A549 (cell line): ENCODE measurements around the gene RAB3GAP1. TPM values are rescaled to one million over a fixed set of nuclear protein-coding genes. Genes with fewer than 3 reads are reported as not detected.
A peak's percentile ranks its signal among the peaks of the same experiment; 100 is the strongest.

ENCODE experiments used
- ATAC-seq, 2 experiments: fragments of 200-7000 bp in 1 of 2; fragments of >200 bp in 1 of 2; cut with Nextera tagmentation in 1 of 2; cut with Tn5 transposase in 1 of 2; 3 replicates each; pipeline versions ENCODE4 v1.8.0 to v1.9.1; 2018 to 2020; ENCODE audit warnings: mild to moderate bottlenecking in 1 of 2, moderate library complexity in 1 of 2
- CTCF ChIA-PET: fragments of 300-600 bp; sonication (Branson Sonifier 250); formaldehyde crosslinking; extraction: SDS; loops from one replicate; lab custom pipeline; 2021; ENCODE audit warnings: antibody characterized with exemption, inconsistent platforms; lab: Yijun Ruan, JAX
- POLR2A ChIA-PET: fragments of 350-600 bp; formaldehyde crosslinking; extraction: SDS; loops from one replicate; lab custom pipeline; 2021; ENCODE audit warnings: antibody characterized with exemption, inconsistent platforms; lab: Yijun Ruan, JAX
- DNase-seq, 2 experiments: peaks; one replicate each; pipeline versions ENCODE4 v3.0.0 to v3.0.0-alpha.2; 2011 to 2016; ENCODE audit warnings: low read depth in 1 of 2, low spot score in 1 of 2
- FAIRE-seq: peaks from 2 replicates; lab custom pipeline; 2011; peaks lifted over from hg19 to GRCh38; lab: Jason Lieb, UNC
- H3K27ac ChIP-seq, 2 experiments: fragments of >200 bp; sonication (Bioruptor Twin); formaldehyde crosslinking; 3 replicates each; pipeline ENCODE4 v1.5.1; 2016 to 2017
- H3K4me1 ChIP-seq: fragments of >200 bp; sonication (Bioruptor Twin); formaldehyde crosslinking; 3 replicates; pipeline ENCODE4 v1.6.1; 2016
- H3K4me2 ChIP-seq: fragments of >200 bp; sonication (Bioruptor Twin); formaldehyde crosslinking; 3 replicates; pipeline ENCODE4 v1.6.1; 2016
- H3K4me3 ChIP-seq: fragments of >200 bp; sonication (Bioruptor Twin); formaldehyde crosslinking; 3 replicates; pipeline ENCODE4 v1.5.1; 2016
- H3K9me3 ChIP-seq: fragments of >200 bp; sonication (Bioruptor Twin); formaldehyde crosslinking; 3 replicates; pipeline ENCODE4 v1.6.1; 2016
- CBX8 ChIP-seq: fragments of 200-600 bp; sonication (generic); IDR thresholded peaks from 2 replicates; pipeline ENCODE4 v1.6.1; 2016
- CHD4 ChIP-seq: fragments of 200-600 bp; sonication (generic); IDR thresholded peaks from 2 replicates; pipeline ENCODE4 v1.6.1; 2016; ENCODE audit warnings: antibody characterized with exemption, mild to moderate bottlenecking, borderline replicate concordance
- EHMT2 ChIP-seq: fragments of 200-600 bp; sonication (generic); IDR thresholded peaks from 2 replicates; pipeline ENCODE4 v1.6.1; 2016; ENCODE audit warnings: antibody characterized with exemption, low read depth, mild to moderate bottlenecking, moderate library complexity
- EP300 ChIP-seq, 2 experiments: fragments of >200 bp; sonication (Bioruptor Twin); formaldehyde crosslinking; IDR thresholded peaks; 2 replicates in 1 of 2; 3 replicates in 1 of 2; pipeline ENCODE4 v1.6.1; 2016 to 2017
- FOSB ChIP-seq: fragments of 250-450 bp; sonication (Bioruptor Pico); IDR thresholded peaks from 2 replicates; pipeline ENCODE4 v1.5.0; 2020; ENCODE audit warnings: mild to moderate bottlenecking, moderate library complexity
- FOSL2 ChIP-seq, 2 experiments: fragments of 450-650 bp in 1 of 2; fragments of >200 bp in 1 of 2; sonication (Bioruptor Twin) in 1 of 2; formaldehyde crosslinking; IDR thresholded peaks; 2 replicates each; pipeline versions ENCODE4 v1.5.0 to v1.6.1; 2016 to 2020; ENCODE audit warnings: mild to moderate bottlenecking in 1 of 2, moderate library complexity in 1 of 2
- FOXS1 ChIP-seq: fragments of 250-450 bp; sonication (Bioruptor Pico); IDR thresholded peaks from 2 replicates; pipeline ENCODE4 v1.5.0; 2020; ENCODE audit warnings: mild to moderate bottlenecking, moderate library complexity
- GATA3 ChIP-seq: IDR thresholded peaks from 2 replicates; pipeline ENCODE4 v1.6.1; 2012; ENCODE audit warnings: borderline replicate concordance
- HES2 ChIP-seq: fragments of >200 bp; sonication (Bioruptor Twin); formaldehyde crosslinking; IDR thresholded peaks from 2 replicates; pipeline ENCODE4 v1.6.1; 2016
- HMGXB4 ChIP-seq: fragments of 250-450 bp; sonication (Bioruptor Pico); IDR thresholded peaks from 2 replicates; pipeline ENCODE4 v1.5.0; 2021; ENCODE audit warnings: mild to moderate bottlenecking, moderate library complexity, borderline replicate concordance
- HOXA7 ChIP-seq: fragments of 250-450 bp; sonication (Bioruptor Pico); IDR thresholded peaks from 2 replicates; pipeline ENCODE4 v1.5.0; 2020; ENCODE audit warnings: mild to moderate bottlenecking, moderate library complexity
- JUNB ChIP-seq: fragments of >200 bp; sonication (Bioruptor Twin); formaldehyde crosslinking; IDR thresholded peaks from 2 replicates; pipeline ENCODE4 v1.6.1; 2016
- KDM5A ChIP-seq: fragments of 200-600 bp; sonication (generic); IDR thresholded peaks from 2 replicates; pipeline ENCODE4 v1.6.1; 2016; ENCODE audit warnings: antibody characterized with exemption, mild to moderate bottlenecking
- MAFK ChIP-seq: fragments of 450-650 bp; IDR thresholded peaks from 2 replicates; pipeline ENCODE4 v1.6.1; 2014; ENCODE audit not compliant: partially characterized antibody
- MAZ ChIP-seq: fragments of 150-350 bp; IDR thresholded peaks from 2 replicates; pipeline ENCODE4 v1.6.1; 2014; ENCODE audit warnings: antibody characterized with exemption, low read depth, low read length, borderline replicate concordance
- PBX3 ChIP-seq: IDR thresholded peaks from 2 replicates; pipeline ENCODE4 v1.6.1; 2012
- PHF8 ChIP-seq: fragments of 200-600 bp; sonication (generic); IDR thresholded peaks from 2 replicates; pipeline ENCODE4 v1.6.1; 2016; ENCODE audit warnings: low read depth, mild to moderate bottlenecking, antibody characterized with exemption, moderate library complexity, borderline replicate concordance
- RAD21 ChIP-seq, 2 experiments: fragments of >200 bp in 1 of 2; sonication (Bioruptor Twin) in 1 of 2; formaldehyde crosslinking in 1 of 2; IDR thresholded peaks in 1 of 2; conservative IDR thresholded peaks in 1 of 2; 2 replicates in 1 of 2; 3 replicates in 1 of 2; pipeline ENCODE4 v1.6.1; 2012 to 2018; ENCODE audit warnings: inconsistent platforms in 1 of 2
- RCOR1 ChIP-seq: fragments of 150-350 bp; IDR thresholded peaks from 2 replicates; pipeline ENCODE4 v1.6.1; 2014; ENCODE audit warnings: antibody characterized with exemption, low read length, low read depth
- RNF2 ChIP-seq: fragments of 200-600 bp; sonication (generic); IDR thresholded peaks from 2 replicates; pipeline ENCODE4 v1.6.1; 2016; ENCODE audit warnings: low read depth, mild to moderate bottlenecking, antibody characterized with exemption, moderate library complexity, borderline replicate concordance
- SMC3 ChIP-seq: fragments of >200 bp; sonication (Bioruptor Twin); formaldehyde crosslinking; IDR thresholded peaks from 3 replicates; pipeline ENCODE4 v1.6.1; 2018; ENCODE audit warnings: inconsistent platforms
- USF2 ChIP-seq: fragments of 450-650 bp; IDR thresholded peaks from 2 replicates; pipeline ENCODE4 v1.6.1; 2014; ENCODE audit warnings: antibody characterized with exemption
- ZC3H11A ChIP-seq: fragments of 450-650 bp; IDR thresholded peaks from 2 replicates; pipeline ENCODE4 v1.6.1; 2014; ENCODE audit warnings: antibody characterized with exemption, mild to moderate bottlenecking
- ZFP36 ChIP-seq: fragments of 450-650 bp; IDR thresholded peaks from 2 replicates; pipeline ENCODE4 v1.6.1; 2014; ENCODE audit warnings: borderline replicate concordance; ENCODE audit not compliant: partially characterized antibody
- WGBS: methylation state at CpG from one replicate; pipeline ENCODE4 v1.1.6; 2017; ENCODE audit errors: missing lambda C conversion rate; 5-methylcytosine and 5-hydroxymethylcytosine counted together
- polyA plus RNA-seq, 4 experiments: library from polyadenylated mRNA; depleted of rRNA in 3 of 4; stranded (reverse); fragments of >200 nt; fragmentation: RNase III in 1 of 4; extraction: RNeasy Plus Mini Kit Qiagen cat#74134 plus additional on column Dnase treatment in 1 of 4; gene quantifications; 2 replicates in 3 of 4; 3 replicates in 1 of 4; pipeline ENCODE4 v1.2.3, GENCODE V29; 2011 to 2017

Gene RAB3GAP1
- polyA plus RNA-seq, 2 of the 4 experiments (the other 2 are of a cell fraction) = 29.7 to 44.6 TPM

GRCh38 chr2:135149251-135149650, 97.2 kb downstream of the RAB3GAP1 start:
- FAIRE-seq = no peak
- no peak for TF ChIP-seq HES2
- no peak for TF ChIP-seq MAFK
- TF ChIP-seq RNF2 = no peak
- TF ChIP-seq MAZ = no peak
- Histone ChIP-seq H3K4me3 (no peak overlapping the region), H3K27ac (no peak overlapping the region), H3K9me3 (no peaks in the 10 kb centered on the region), H3K4me1 (peaks cover 8% of the 10 kb centered on the region; the same call in 2 of the 3 replicates), H3K4me2 (no peak overlapping the region)
- ChIA-PET CTCF (no interaction called here), POLR2A (no interaction called here)
- 80% methylated on average over 1 of the region's 1 CpG for WGBS
- ATAC-seq = no peak; a peak in 1 of 6 replicates
- no peak for DNase-seq

GRCh38 chr2:135150725-135151124, 98.6 kb downstream of the RAB3GAP1 start:
- DNase-seq (peak in 1 of 2 experiments; percentile 12), FAIRE-seq (no peak), ATAC-seq (peak in 1 of 2 experiments; percentile 43; a peak in 2 of 6 replicates)
- Histone ChIP-seq H3K4me1 (peaks cover 5% of the 10 kb centered on the region; the same call in 2 of the 3 replicates), H3K9me3 (no peaks in the 10 kb centered on the region), H3K27ac (no peak overlapping the region), H3K4me2 (no peak overlapping the region), H3K4me3 (no peak overlapping the region)
- TF ChIP-seq RCOR1 = no peak
- ChIA-PET POLR2A (no interaction called here), CTCF (no interaction called here)
- WGBS = 74% methylated on average over 1 of the region's 1 CpG

- no peak for ATAC-seq
- no peak overlapping the region for H3K4me2 ChIP-seq
- TF ChIP-seq SMC3 (no peak), CBX8 (no peak), PBX3 (no peak), FOXS1 (CRISPR knock-in tag) (no peak), FOSL2 (IDR thresholded peaks at IDR 0.05) (no peak), FOSL2 (CRISPR knock-in tag; IDR thresholded peaks at IDR 0.05) (no peak), FOSB (no peak), USF2 (no peak), EHMT2 (no peak), CHD4 (no peak), ZC3H11A (no peak), HOXA7 (CRISPR knock-in tag) (no peak), KDM5A (no peak), ZFP36 (no peak), GATA3 (no peak), RCOR1 (no peak)
- peaks cover 5% of the 10 kb centered on the region; the same call in 2 of the 3 replicates for H3K4me1 ChIP-seq
- no peak for FAIRE-seq
- H3K27ac ChIP-seq = no peak overlapping the region
- no peak for DNase-seq
- no peaks in the 10 kb centered on the region for H3K9me3 ChIP-seq
- 90% methylated on average over 3 of the region's 3 CpGs for WGBS
- no peak overlapping the region for H3K4me3 ChIP-seq
- ChIA-PET CTCF (interaction anchor here (1.5 kb wide), 1 partner anchor 147 kb away, joined by 6 read pairs; no protein-coding TSS in a partner anchor), POLR2A (no interaction called here)
Observed at GRCh38 chr2:135151615-135152014, 99.5 kb downstream of the RAB3GAP1 start.

- Histone ChIP-seq H3K4me2 (no peak overlapping the region), H3K9me3 (no peaks in the 10 kb centered on the region), H3K4me3 (no peak overlapping the region), H3K4me1 (peaks cover 5% of the 10 kb centered on the region; the same call in 2 of the 3 replicates), H3K27ac (no peak overlapping the region)
- FAIRE-seq = no peak
- ATAC-seq = no peak
- WGBS = 67% methylated on average over 1 of the region's 1 CpG
- no peak for TF ChIP-seq HOXA7 (CRISPR knock-in tag)
- TF ChIP-seq EP300 (IDR thresholded peaks at IDR 0.05) = no peak
- TF ChIP-seq MAFK = no peak
- TF ChIP-seq HMGXB4 (CRISPR knock-in tag) = no peak
- TF ChIP-seq PHF8 = no peak
- no peak for TF ChIP-seq JUNB
- no peak for TF ChIP-seq RAD21 (conservative IDR thresholded peaks at IDR 0.05 in 1 of 2, IDR thresholded peaks at IDR 0.05 in 1 of 2)
- ChIA-PET POLR2A (no interaction called here), CTCF (interaction anchor here (1.1 to 1.5 kb wide), 3 partner anchors 12 to 148 kb away, joined by 4 to 6 read pairs (median 4); no protein-coding TSS in a partner anchor)
- DNase-seq = no peak
Observed at GRCh38 chr2:135152361-135152760, 100.3 kb downstream of the RAB3GAP1 start.
